GM12878 (cell line): ENCODE results near the gene SPINT1.

ENCODE experiments used
- POLR2AphosphoS5 ChIP-seq: IDR thresholded peaks from 2 replicates; pipeline ENCODE4 v1.6.1; 2011; ENCODE audit warnings: mild to moderate bottlenecking, low read length, inconsistent platforms
- RCOR1 ChIP-seq: conservative IDR thresholded peaks from 2 replicates; pipeline ENCODE4 v1.6.1; 2012; ENCODE audit warnings: low read depth, low read length, improper control_type of control experiment
- USF1 ChIP-seq: IDR thresholded peaks from 2 replicates; pipeline ENCODE4 v1.6.1; 2011; ENCODE audit warnings: borderline replicate concordance, low read depth, mild to moderate bottlenecking, moderate library complexity, mixed read lengths, low read length; ENCODE audit not compliant: insufficient read depth; ENCODE audit errors: extremely low read length
- ZNF274 ChIP-seq: IDR thresholded peaks from one replicate; pipeline ENCODE4 v1.8.0; 2011; ENCODE audit not compliant: insufficient read length, insufficient read depth
- TF ChIP-seq, protein P1 (sequence below): IDR thresholded peaks from 2 replicates; pipeline ENCODE4 v1.6.1; 2011; ENCODE audit warnings: borderline replicate concordance, low read depth, mild to moderate bottlenecking, moderate library complexity, low read length; ENCODE audit not compliant: insufficient read depth, poor library complexity, severe bottlenecking

GRCh38 chr15:40852529-40852928 is 8.7 kb downstream of the SPINT1 start:
- TF ChIP-seq ZNF274 (no peak), POLR2AphosphoS5 (no peak), USF1 (no peak), RCOR1 (no peak)
- TF ChIP-seq, protein P1, sequence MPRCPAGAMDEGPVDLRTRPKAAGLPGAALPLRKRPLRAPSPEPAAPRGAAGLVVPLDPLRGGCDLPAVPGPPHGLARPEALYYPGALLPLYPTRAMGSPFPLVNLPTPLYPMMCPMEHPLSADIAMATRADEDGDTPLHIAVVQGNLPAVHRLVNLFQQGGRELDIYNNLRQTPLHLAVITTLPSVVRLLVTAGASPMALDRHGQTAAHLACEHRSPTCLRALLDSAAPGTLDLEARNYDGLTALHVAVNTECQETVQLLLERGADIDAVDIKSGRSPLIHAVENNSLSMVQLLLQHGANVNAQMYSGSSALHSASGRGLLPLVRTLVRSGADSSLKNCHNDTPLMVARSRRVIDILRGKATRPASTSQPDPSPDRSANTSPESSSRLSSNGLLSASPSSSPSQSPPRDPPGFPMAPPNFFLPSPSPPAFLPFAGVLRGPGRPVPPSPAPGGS, result no peak
